Spleen (tissue), 11 donors: ENCODE results near the gene HOXC11. TPM values are rescaled to one million over a fixed set of nuclear protein-coding genes. Genes with fewer than 3 reads are reported as not detected.

Experiments
- DNase-seq: peaks from one replicate; pipeline ENCODE4 v3.0.0-alpha.2; 2020
- H3K27ac ChIP-seq, 8 donors: fragments of 200-600 bp; sonication (generic) in 7 of 8; 1 replicate in 4 of 8; 2 replicates in 4 of 8; pipeline versions ENCODE4 v1.5.0 to v1.8.0; 2016 to 2021; ENCODE audit warnings: inconsistent platforms in 4 of 8, mild to moderate bottlenecking in 4 of 8, moderate library complexity in 1 of 8
- H3K27me3 ChIP-seq, 7 donors: fragments of 200-600 bp; sonication (generic) in 6 of 7; replicated peaks in 1 of 7; 1 replicate in 4 of 7; 2 replicates in 3 of 7; pipeline versions ENCODE4 v1.5.0 to v1.8.0; 2016 to 2021; ENCODE audit warnings: inconsistent platforms in 3 of 7, mild to moderate bottlenecking in 1 of 7
- H3K36me3 ChIP-seq, 6 donors: fragments of 200-600 bp; sonication (generic) in 5 of 6; 1 replicate in 4 of 6; 2 replicates in 2 of 6; pipeline versions ENCODE4 v1.5.0 to v1.8.0; 2016 to 2021; ENCODE audit warnings: inconsistent platforms in 2 of 6
- H3K4me1 ChIP-seq, 6 donors: fragments of 200-600 bp; sonication (generic) in 5 of 6; 1 replicate in 3 of 6; 2 replicates in 3 of 6; pipeline versions ENCODE4 v1.5.0 to v1.8.0; 2016 to 2021; ENCODE audit warnings: inconsistent platforms in 3 of 6
- H3K4me3 ChIP-seq, 8 donors: fragments of 200-600 bp; sonication (generic) in 7 of 8; 1 replicate in 4 of 8; 2 replicates in 4 of 8; pipeline versions ENCODE4 v1.5.0 to v1.8.0; 2016 to 2021; ENCODE audit warnings: inconsistent platforms in 4 of 8, mild to moderate bottlenecking in 4 of 8, moderate library complexity in 2 of 8
- H3K9me3 ChIP-seq, 8 donors: fragments of 200-600 bp; sonication (generic) in 7 of 8; 1 replicate in 4 of 8; 2 replicates in 4 of 8; pipeline versions ENCODE4 v1.5.0 to v1.8.0; 2016 to 2021; ENCODE audit warnings: inconsistent platforms in 4 of 8
- CTCF ChIP-seq, 11 experiments: fragments of 200-600 bp in 7 of 11; fragments of 450-650 bp in 4 of 11; sonication (generic) in 4 of 11; IDR thresholded peaks in 8 of 11; conservative IDR thresholded peaks in 3 of 11; 1 replicate in 7 of 11; 2 replicates in 4 of 11; pipeline versions ENCODE4 v1.4.0 to v1.8.0; 2016 to 2021; ENCODE audit warnings: antibody characterized with exemption in 11 of 11, inconsistent platforms in 4 of 11, mild to moderate bottlenecking in 1 of 11
- POLR2A ChIP-seq, 3 donors: fragments of 450-650 bp; IDR thresholded peaks; one replicate each; pipeline ENCODE4 v1.5.1; 2017; ENCODE audit warnings: antibody characterized with exemption in 3 of 3, mild to moderate bottlenecking in 1 of 3
- POLR2AphosphoS5 ChIP-seq, 3 donors: sonication (generic); formaldehyde crosslinking; IDR thresholded peaks; one replicate each; pipeline ENCODE4 v1.5.1; 2017; ENCODE audit warnings: antibody characterized with exemption in 3 of 3
- WGBS, 5 donors: extraction: QIAGEN DNeasy Blood & Tissue Kit in 3 of 5; methylation state at CpG; one replicate each; pipeline versions ENCODE4 v1.1.5 to v1.1.7; 2013 to 2018; 5-methylcytosine and 5-hydroxymethylcytosine counted together
- intact Hi-C: fragments of 100-400 bp; cut with DNase I; formaldehyde crosslinking; loops from one replicate; pipeline ENCODE4 v1.15.0; 2023; ENCODE audit warnings: low total_unique reads
- polyA plus RNA-seq, 3 donors: library from polyadenylated mRNA; stranded (reverse); fragments of 200-250 nt; gene quantifications; one replicate each; pipeline ENCODE4 v1.2.1, GENCODE V29; 2013
- total RNA-seq, 7 donors: library from RNA; depleted of rRNA in 3 of 7; stranded (reverse); fragments of >200 nt in 3 of 7; fragmentation: NEBNext Ultra II Directional in 4 of 7; extraction: Animal tissue kit (Norgen Biotek cat#: 25700) in 4 of 7; gene quantifications; one replicate each; pipeline versions ENCODE4 v1.1.0 to v1.2.1, GENCODE V29; 2016 to 2021
- donor health status: healthy with polysubstance abuse.
- donor health status: DM: no; HTN: no; CAD: no; lungs with moderate emphysema.
- donor health status: DM: no; HTN: no; CAD: no.
- donor health status: Bipolar disorder and iron deficiency.
- donor health status: healthy.
- donor health status: DM: no; HTN: no; CAD: no.
- donor health status: DM: yes; HTN: yes; CAD: no.

The HOXC11 gene
- total and polyA plus RNA-seq, 10 donors = not detected

DNA sequence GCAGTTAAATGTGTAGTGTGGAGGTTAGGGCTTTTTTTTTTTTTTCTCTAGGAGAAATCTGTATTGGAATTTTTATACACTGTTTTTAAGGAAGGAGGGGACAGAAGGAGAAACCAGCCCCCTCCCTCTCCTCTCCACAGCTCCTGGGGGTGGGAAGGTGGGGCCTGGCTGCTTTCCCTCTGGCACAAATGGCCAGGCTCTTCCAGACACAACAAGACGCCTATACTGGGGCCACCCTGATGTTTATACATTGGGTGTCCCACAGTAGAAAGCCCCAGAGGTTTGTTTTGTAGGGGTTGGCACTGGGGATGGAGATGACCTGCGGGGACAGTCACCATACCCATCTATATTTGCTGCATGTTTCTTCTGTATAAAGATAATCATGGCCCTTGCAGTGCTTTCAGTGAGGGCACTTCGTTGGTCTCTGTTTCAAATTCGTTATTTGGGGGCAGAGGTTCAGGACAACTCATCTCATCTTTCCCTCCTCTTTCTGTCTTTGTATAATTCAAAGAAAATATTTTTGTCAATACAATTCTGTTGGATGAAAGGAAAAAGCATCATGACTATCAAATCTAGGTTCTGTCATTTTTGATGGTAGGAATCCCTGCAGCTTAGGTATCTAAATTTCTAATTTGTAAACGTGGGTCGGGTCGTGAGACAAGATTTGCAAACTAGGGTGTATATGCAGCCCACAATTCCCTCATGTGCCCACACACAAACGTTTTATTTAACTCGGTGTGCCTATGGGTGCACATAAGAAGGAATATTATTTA is 4.1 kb downstream of the HOXC11 start:
- no peak for DNase-seq
- intact Hi-C loops = no loop called here
- Histone ChIP-seq H3K4me1 (peaks cover 12 to 35% (median 26%) of the 10 kb centered on the region in 6 donors), H3K27me3 (peaks cover 28 to 100% (median 99%) of the 10 kb centered on the region in 7 donors), H3K4me3 (no peak overlapping the region), H3K27ac (no peak overlapping the region), H3K9me3 (peaks cover 0 to 11% (median 0%) of the 10 kb centered on the region in 8 donors), H3K36me3 (no peaks in the 10 kb centered on the region)
- WGBS, 5 donors = 9 to 17% (median 11%) methylated on average over 9 of the region's 9 CpGs
- TF ChIP-seq POLR2A (IDR thresholded peaks at IDR 0.05) (no peak), CTCF (IDR thresholded peaks at IDR 0.05 in 8 of 11, conservative IDR thresholded peaks at IDR 0.05 in 3 of 11) (no peak), POLR2AphosphoS5 (IDR thresholded peaks at IDR 0.05) (no peak)

DNA sequence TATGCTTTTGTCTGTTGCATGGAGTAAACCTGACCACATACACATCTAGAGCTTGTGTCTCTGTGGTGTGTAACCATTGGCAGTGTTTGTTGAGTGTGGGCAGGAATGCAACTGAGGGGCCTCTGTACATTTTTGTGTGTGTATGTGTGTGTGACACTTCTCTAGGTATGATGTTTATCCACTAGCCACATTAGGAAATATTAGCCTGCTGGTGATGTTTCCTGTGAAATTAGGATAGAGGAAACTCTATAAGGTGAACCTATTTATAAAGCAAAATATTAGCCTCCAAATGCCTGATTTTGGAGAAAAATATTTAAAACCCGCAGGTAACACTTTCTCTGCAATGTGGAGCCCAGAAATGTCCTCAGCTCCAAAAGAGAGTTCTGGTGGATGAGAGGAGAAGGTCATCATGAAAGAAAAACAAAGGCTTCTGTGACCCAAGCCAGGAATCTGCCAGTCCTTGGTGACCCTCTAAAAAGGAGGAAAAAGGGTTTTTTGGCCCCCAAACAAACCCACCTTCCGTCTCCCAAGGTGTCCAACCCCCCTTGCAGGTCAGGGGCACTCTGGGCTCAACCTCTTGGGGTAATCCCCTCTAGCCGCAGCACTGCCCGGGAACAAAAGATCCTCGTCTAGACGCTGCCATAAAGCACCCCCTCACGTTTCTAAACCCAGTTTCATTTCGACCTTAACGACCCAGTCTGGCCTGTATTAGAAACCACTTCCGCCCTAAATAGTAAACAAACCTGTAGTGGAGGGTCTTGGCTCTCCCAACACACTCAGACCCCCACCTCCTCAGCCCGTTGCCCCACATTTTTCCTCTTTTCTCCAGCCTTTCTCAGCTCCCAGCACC is 4.9 kb downstream of the HOXC11 start:
- H3K9me3 ChIP-seq = peaks cover 0 to 11% (median 0%) of the 10 kb centered on the region in 8 donors
- TF ChIP-seq POLR2A (IDR thresholded peaks at IDR 0.05) (no peak), POLR2AphosphoS5 (IDR thresholded peaks at IDR 0.05) (no peak), CTCF (IDR thresholded peaks at IDR 0.05 in 8 of 11, conservative IDR thresholded peaks at IDR 0.05 in 3 of 11) (no peak)
- WGBS, 5 donors = 3 to 4% (median 3%) methylated on average over 11 of the region's 11 CpGs

GRCh38 chr12:53978477-53979356 is 5.8 kb downstream of the HOXC11 start:
- no peak overlapping the region for H3K4me3 ChIP-seq
- H3K27me3 ChIP-seq = peaks cover 27 to 100% (median 99%) of the 10 kb centered on the region in 7 donors
- no peak for DNase-seq
- intact Hi-C loops = no loop called here
- peaks cover 12 to 33% (median 21%) of the 10 kb centered on the region in 6 donors for H3K4me1 ChIP-seq
- TF ChIP-seq CTCF (IDR thresholded peaks at IDR 0.05 in 8 of 11, conservative IDR thresholded peaks at IDR 0.05 in 3 of 11) (no peak), POLR2AphosphoS5 (IDR thresholded peaks at IDR 0.05) (no peak), POLR2A (IDR thresholded peaks at IDR 0.05) (no peak)
- H3K36me3 ChIP-seq = no peaks in the 10 kb centered on the region
- no peak overlapping the region for H3K27ac ChIP-seq
- peaks cover 0 to 3% (median 0%) of the 10 kb centered on the region in 8 donors for H3K9me3 ChIP-seq
- 11 to 18% (median 13%) methylated on average over 15 of the region's 15 CpGs for WGBS, 5 donors

More for the DNA sequence above, 4.9 kb downstream of the HOXC11 start:
- H3K27me3 ChIP-seq = peaks cover 30 to 100% (median 99%) of the 10 kb centered on the region in 7 donors
- no peak overlapping the region for H3K27ac ChIP-seq
- intact Hi-C loops = no loop called here
- H3K36me3 ChIP-seq = no peaks in the 10 kb centered on the region
- H3K4me1 ChIP-seq = peaks cover 12 to 35% (median 26%) of the 10 kb centered on the region in 6 donors
- no peak for DNase-seq
- H3K4me3 ChIP-seq = no peak overlapping the region
